HG03354 (cell line): Measurements from ENCODE around the gene PDCD5.
"Not testable (repeated sequence)": the region's sequence is repeated elsewhere in the genome, so short reads cannot be mapped to it uniquely, and the experiment has no call there.

ENCODE experiments used
- ATAC-seq: cut with Tn5 transposase; IDR thresholded peaks from one replicate; pipeline ENCODE4 v1.9.1; 2021; ENCODE audit warnings: mild to moderate bottlenecking; ENCODE audit not compliant: unreplicated experiment, poor library complexity, severe bottlenecking

PDCD5 gene

GRCh38 chr19:32573492-32573794 is 7.5 kb upstream of the PDCD5 start:
- ATAC-seq, result no peak

GRCh38 chr19:32576790-32577189 is 4.2 kb upstream of the PDCD5 start:
- no peak for ATAC-seq

GRCh38 chr19:32580353-32580900 is 563 bp upstream of the PDCD5 start:
- ATAC-seq, result peak; percentile 28

GRCh38 chr19:32581705-32582179 is 752 bp downstream of the PDCD5 start:
- peak; percentile 2 for ATAC-seq

GRCh38 chr19:32587747-32588504 is 6.9 kb downstream of the PDCD5 start:
- ATAC-seq, result not testable (repeated sequence)

- ATAC-seq, result no peak
These were observed 13.0 kb downstream of the PDCD5 start for GRCh38 chr19:32594021-32594420.

- no peak for ATAC-seq
These were observed 14.5 kb downstream of the PDCD5 start for GRCh38 chr19:32595491-32595890.

GRCh38 chr19:32598022-32598421 is 17.0 kb downstream of the PDCD5 start:
- ATAC-seq, result no peak

GRCh38 chr19:32599258-32599657 is 18.3 kb downstream of the PDCD5 start:
- ATAC-seq, result no peak

GRCh38 chr19:32599736-32600157 is 18.8 kb downstream of the PDCD5 start:
- ATAC-seq, result peak; percentile 44

- no peak for ATAC-seq
These were observed 23.0 kb downstream of the PDCD5 start for GRCh38 chr19:32603961-32604360.

- ATAC-seq, result no peak
These were observed 24.6 kb downstream of the PDCD5 start for GRCh38 chr19:32605544-32605943.

- ATAC-seq, result no peak
These were observed 25.3 kb downstream of the PDCD5 start for GRCh38 chr19:32606289-32606688.

GRCh38 chr19:32607479-32607878 is 26.5 kb downstream of the PDCD5 start:
- ATAC-seq, result no peak

GRCh38 chr19:32611161-32611560 is 30.2 kb downstream of the PDCD5 start:
- ATAC-seq, result no peak

- ATAC-seq, result no peak
These were observed 32.0 kb downstream of the PDCD5 start for GRCh38 chr19:32613008-32613407.

- ATAC-seq, result no peak
These were observed 33.9 kb downstream of the PDCD5 start for GRCh38 chr19:32614916-32615315.

GRCh38 chr19:32615569-32615968 is 34.6 kb downstream of the PDCD5 start:
- ATAC-seq, result no peak

GRCh38 chr19:32619051-32619685 is 38.2 kb downstream of the PDCD5 start:
- ATAC-seq, result no peak

GRCh38 chr19:32622002-32622401 is 41.0 kb downstream of the PDCD5 start:
- ATAC-seq, result no peak

GRCh38 chr19:32624410-32624809 is 43.4 kb downstream of the PDCD5 start:
- ATAC-seq, result no peak
